Activated CD8-positive, alpha-beta T cell treated with anti-CD3 and anti-CD28 coated beads for 36 hours (primary cell): ENCODE results near the gene GARIN5B. TPM values are rescaled to one million over a fixed set of nuclear protein-coding genes. Genes with fewer than 3 reads are reported as not detected.
A peak's percentile ranks its signal among the peaks of the same experiment; 100 is the strongest.

Experiments used
- ATAC-seq: fragments of 200-7000 bp; cut with Tn5 transposase; one replicate; pipeline ENCODE4 v1.10.0; 2021; ENCODE audit warnings: mild to moderate bottlenecking, moderate library complexity
- CTCF ChIA-PET: fragments of 350-600 bp; sonication (Branson Sonifier 250); formaldehyde crosslinking; loops from one replicate; lab custom pipeline; 2021; ENCODE audit warnings: antibody characterized with exemption; lab: Charles Lee
- POLR2A ChIA-PET: fragments of 350-600 bp; sonication (Branson Sonifier 250); formaldehyde crosslinking; loops from one replicate; lab custom pipeline; 2021; ENCODE audit warnings: antibody characterized with exemption; lab: Charles Lee
- DNase-seq: peaks from one replicate; pipeline ENCODE4 v3.0.0-alpha.2; 2020
- H3K27ac Mint-ChIP-seq: one replicate; pipeline ENCODE4 v1.8.0; 2021; ENCODE audit warnings: mild to moderate bottlenecking, mixed read lengths
- H3K27me3 Mint-ChIP-seq: one replicate; pipeline ENCODE4 v1.8.0; 2021; ENCODE audit warnings: mixed read lengths
- H3K36me3 Mint-ChIP-seq: one replicate; pipeline ENCODE4 v1.8.0; 2021; ENCODE audit warnings: low read depth, mixed read lengths
- H3K4me1 Mint-ChIP-seq: one replicate; pipeline ENCODE4 v1.8.0; 2021; ENCODE audit warnings: low read depth, mixed read lengths
- H3K4me3 Mint-ChIP-seq: one replicate; pipeline ENCODE4 v1.8.0; 2021; ENCODE audit warnings: mild to moderate bottlenecking, moderate library complexity, mixed read lengths
- H3K9me3 Mint-ChIP-seq: one replicate; pipeline ENCODE4 v1.8.0; 2021; ENCODE audit warnings: mixed read lengths
- CTCF ChIP-seq: fragments of 200-600 bp; IDR thresholded peaks from one replicate; pipeline ENCODE4 v1.8.0; 2022; ENCODE audit warnings: antibody characterized with exemption, mild to moderate bottlenecking
- intact Hi-C: fragments of 100-400 bp; cut with micrococcal nuclease; formaldehyde crosslinking; loops from one replicate; pipeline ENCODE4 v1.10.0; 2022
- total RNA-seq, 2 experiments: library from RNA; stranded (reverse); gene quantifications; one replicate each; pipeline ENCODE4 v1.2.3, GENCODE V29; 2021

GARIN5B gene
- total RNA-seq, 2 experiments from 2014 or later = not detected

DNA sequence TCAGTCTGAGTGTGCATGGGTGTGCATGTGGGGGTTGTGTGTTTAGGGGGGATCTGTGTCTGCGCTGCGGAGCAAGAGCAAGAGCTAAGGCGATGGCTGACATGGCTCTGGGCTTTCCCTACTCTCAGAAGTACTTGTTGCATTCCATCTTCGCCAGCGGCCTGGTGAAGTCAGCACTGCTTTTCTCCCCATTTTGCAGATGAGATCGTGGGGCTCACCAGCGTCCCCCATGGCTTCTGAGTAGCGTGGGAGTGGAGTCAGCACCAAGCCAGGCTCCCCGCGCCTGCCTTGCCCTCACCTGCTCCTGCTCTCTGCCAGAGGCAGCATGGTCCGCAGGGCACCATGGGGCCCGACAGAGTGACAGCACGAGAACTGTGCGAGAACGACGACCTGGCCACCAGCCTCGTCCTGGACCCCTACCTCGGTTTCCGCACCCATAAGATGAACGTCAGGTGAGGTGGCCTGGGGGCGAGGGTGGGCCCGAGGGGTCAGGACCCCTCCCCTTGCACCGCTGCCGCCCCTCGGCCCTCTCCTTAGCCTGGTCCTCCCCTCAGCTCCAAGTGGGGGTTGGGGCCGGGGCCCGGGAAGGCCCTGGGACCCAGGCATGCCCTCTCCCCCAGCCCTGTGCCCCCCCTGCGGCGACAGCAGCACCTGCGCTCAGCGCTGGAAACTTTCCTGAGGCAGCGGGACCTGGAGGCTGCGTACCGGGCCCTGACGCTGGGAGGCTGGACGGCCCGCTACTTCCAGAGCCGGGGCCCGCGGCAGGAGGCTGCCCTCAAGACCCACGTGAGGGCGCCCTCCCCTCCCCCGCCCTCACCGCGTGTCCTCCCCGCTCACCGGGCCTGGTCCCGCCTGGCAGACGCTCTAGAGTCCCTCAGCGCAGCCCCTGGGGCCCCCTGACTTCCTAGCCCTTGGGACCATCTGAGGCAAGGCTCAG, 21.2 kb downstream of the GARIN5B start:
- CTCF ChIA-PET = interaction anchor here (1.8 kb wide), 1 partner anchor 43 kb away, joined by 5 read pairs; the partner anchor contains the start of gene TMEM238
- H3K4me1 Mint-ChIP-seq = peaks cover 12% of the 10 kb centered on the region
- intact Hi-C loops = no loop called here
- no peak overlapping the region for H3K27ac Mint-ChIP-seq
- peaks cover 18% of the 10 kb centered on the region for H3K36me3 Mint-ChIP-seq
- no peaks in the 10 kb centered on the region for H3K9me3 Mint-ChIP-seq
- no peak for ATAC-seq
- H3K4me3 Mint-ChIP-seq = peak overlapping the region; percentile 90
- no peaks in the 10 kb centered on the region for H3K27me3 Mint-ChIP-seq
- no peak for TF ChIP-seq CTCF
- POLR2A ChIA-PET = interaction anchor here (0.6 to 1.7 kb wide), 3 partner anchors 42 to 82 kb away, joined by 3 to 6 read pairs (median 3); partner anchors contain the start of gene PPP6R1
- no peak for DNase-seq

DNA sequence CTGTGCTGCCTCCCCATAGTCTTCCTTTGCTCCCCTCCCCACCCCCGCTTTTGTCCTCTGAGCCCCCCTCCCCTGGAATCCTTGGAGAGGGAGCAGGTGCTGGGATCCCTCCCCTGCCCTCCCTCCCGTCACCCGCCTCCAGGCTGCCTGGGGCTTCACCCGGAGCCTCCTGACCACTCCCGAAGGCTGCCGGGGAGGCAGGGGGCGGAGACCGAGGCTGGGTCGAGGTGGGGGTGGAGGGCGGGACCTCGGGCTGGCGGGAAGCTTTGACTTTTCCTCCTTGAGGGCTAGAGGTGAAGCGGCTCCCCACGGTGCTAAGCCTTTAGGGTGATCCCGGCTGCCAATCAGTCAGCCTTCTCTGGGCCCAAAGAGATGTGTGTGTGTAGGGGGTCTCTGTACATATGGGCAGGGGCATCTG, 21.9 kb downstream of the GARIN5B start:
- Mint-ChIP-seq H3K9me3 (no peaks in the 10 kb centered on the region), H3K27me3 (peaks cover 3% of the 10 kb centered on the region), H3K36me3 (peaks cover 18% of the 10 kb centered on the region), H3K4me1 (peaks cover 12% of the 10 kb centered on the region), H3K27ac (peak overlapping the region; percentile 91), H3K4me3 (peak overlapping the region; percentile 90)
- ChIA-PET CTCF (interaction anchor here (0.7 to 1.8 kb wide), 3 partner anchors 9 to 43 kb away, joined by 3 to 5 read pairs (median 3); partner anchors contain the start of gene TMEM238), POLR2A (interaction anchor here (0.6 to 1.7 kb wide), 3 partner anchors 42 to 82 kb away, joined by 3 to 6 read pairs (median 3); partner anchors contain the start of gene PPP6R1)
- DNase-seq = peak; percentile 80
- ATAC-seq = no peak
- intact Hi-C loops = no loop called here
- TF ChIP-seq CTCF = no peak

DNA sequence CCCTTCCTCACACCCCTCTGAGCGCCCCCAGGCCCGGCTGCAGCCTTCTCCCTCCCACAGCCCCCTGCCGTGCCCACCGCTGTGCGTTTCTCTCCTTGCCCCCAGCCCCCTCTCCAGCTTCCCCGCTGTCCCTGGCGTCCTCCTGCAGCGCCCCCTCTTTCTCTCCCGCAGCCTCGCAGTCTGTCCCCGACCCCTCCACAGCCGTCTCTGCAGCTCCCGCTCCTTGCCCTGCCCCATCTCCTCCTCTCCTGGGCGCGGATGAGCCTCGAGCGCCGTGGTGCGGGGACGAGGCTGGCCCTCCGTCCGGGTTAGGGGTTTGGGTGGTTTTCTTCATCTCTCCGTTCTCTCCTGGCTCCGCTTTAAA, 22.3 kb downstream of the GARIN5B start:
- ATAC-seq (no peak), DNase-seq (peak; percentile 53)
- POLR2A ChIA-PET = interaction anchor here (1.2 to 1.7 kb wide), 2 partner anchors 43 to 81 kb away, joined by 3 to 6 read pairs; partner anchors contain the start of gene PPP6R1
- CTCF ChIA-PET = interaction anchor here (0.7 to 1.8 kb wide), 3 partner anchors 9 to 44 kb away, joined by 3 to 5 read pairs (median 3); partner anchors contain the start of gene TMEM238
- Mint-ChIP-seq H3K4me3 (peak overlapping the region; percentile 90), H3K27ac (peak overlapping the region; percentile 91), H3K27me3 (peaks cover 4% of the 10 kb centered on the region), H3K36me3 (peaks cover 18% of the 10 kb centered on the region), H3K4me1 (peaks cover 12% of the 10 kb centered on the region), H3K9me3 (no peaks in the 10 kb centered on the region)
- peak; percentile 10 for TF ChIP-seq CTCF
- intact Hi-C loops = no loop called here

DNA sequence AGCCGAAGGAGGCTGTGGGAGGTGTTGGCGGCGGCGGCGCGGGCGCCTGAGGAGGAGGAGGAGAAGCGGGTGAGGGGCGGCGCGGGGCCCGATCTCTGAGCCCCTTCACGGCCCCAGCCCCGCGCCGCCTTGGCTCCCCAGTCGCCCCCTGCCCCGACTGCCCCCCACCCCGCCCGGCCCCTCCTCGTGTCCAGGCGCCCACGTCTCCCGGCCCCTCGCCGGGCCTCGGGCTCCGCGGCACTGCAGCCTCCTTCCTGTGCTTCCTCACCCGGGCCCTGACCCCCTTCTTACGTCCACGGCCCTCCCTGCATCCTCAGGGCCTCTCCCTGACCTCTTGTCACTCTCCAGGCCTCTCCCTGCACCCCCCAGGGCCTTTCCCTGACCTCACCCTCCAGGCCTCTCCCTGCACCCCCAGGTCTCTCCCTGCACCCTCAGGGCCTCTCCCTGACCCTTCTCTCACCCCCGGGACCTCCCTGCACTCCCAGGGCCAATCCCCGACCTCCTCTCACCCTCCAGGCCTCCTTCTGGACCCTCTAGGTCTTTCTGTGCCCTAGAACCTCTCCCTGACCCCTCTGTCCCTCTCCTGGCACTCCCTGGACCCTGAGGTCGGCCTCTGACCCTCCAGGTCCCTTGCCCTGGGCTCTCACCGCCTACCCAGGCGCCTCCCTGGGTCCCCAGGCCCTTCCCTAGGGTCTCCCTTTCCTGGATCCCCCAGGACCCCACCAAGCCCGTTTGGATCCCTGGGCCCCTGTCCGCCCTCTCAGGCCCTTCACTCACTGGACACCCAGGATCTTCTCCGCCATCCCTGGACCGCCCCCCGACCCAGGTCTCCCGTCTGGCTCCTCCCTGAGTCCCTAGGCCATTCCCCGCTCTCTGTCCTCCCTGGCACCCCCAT, 22.9 kb downstream of the GARIN5B start:
- peaks cover 4% of the 10 kb centered on the region for H3K27me3 Mint-ChIP-seq
- peak overlapping the region; percentile 98 for H3K27ac Mint-ChIP-seq
- POLR2A ChIA-PET = interaction anchor here (0.7 to 3.9 kb wide), 12 partner anchors 9 to 85 kb away, joined by 3 to 22 read pairs (median 6); partner anchors contain the start of genes PPP6R1 and TMEM238
- intact Hi-C loops = no loop called here
- CTCF ChIA-PET = interaction anchor here (0.7 to 2.3 kb wide), 10 partner anchors 9 to 180 kb away, joined by 3 to 25 read pairs (median 4); partner anchors contain the start of gene TMEM238
- ATAC-seq = no peak
- peaks cover 12% of the 10 kb centered on the region for H3K4me1 Mint-ChIP-seq
- no peaks in the 10 kb centered on the region for H3K9me3 Mint-ChIP-seq
- peak; percentile 54 for DNase-seq
- peak overlapping the region; percentile 90 for H3K4me3 Mint-ChIP-seq
- peaks cover 16% of the 10 kb centered on the region for H3K36me3 Mint-ChIP-seq
- no peak for TF ChIP-seq CTCF
